ENCODE results near the gene ARF1.

Gene ARF1

GRCh38 chr1:228082214-228082917 is at the start of gene ARF1:
TSS of gene ARF1 (plus strand) at chr1:228082708. CDS start at chr1:228097115, 14,407 bp downstream.
- Histone ChIP-seq H3K4me3 (ENCODE audit: low read depth, low read length) (peak within 1 kb of the TSS; percentile 90), H3K36me3 (ENCODE audit: insufficient read depth, low read length) (no peaks in the 10 kb centered on the region; the same call in 1 of the 2 replicates), H2AFZ (ENCODE audit: low read length, unreplicated experiment) (peak within 1 kb of the TSS; percentile 91), H3K27me3 (ENCODE audit: insufficient read depth, low read length) (no peaks in the 10 kb centered on the region), H3K27ac (ENCODE audit: low read depth, low read length) (peak within 1 kb of the TSS; percentile 89), H3K79me2 (ENCODE audit: control insufficient read depth, insufficient read depth, low read length, unreplicated experiment) (peaks cover 75% of the 10 kb centered on the region), H3K4me1 (ENCODE audit: control insufficient read depth, insufficient read depth, low read length, unreplicated experiment) (peaks cover 28% of the 10 kb centered on the region)

GRCh38 chr1:228033376-228033775 is 49.1 kb upstream of the ARF1 start:
- Histone ChIP-seq H2AFZ (ENCODE audit: low read length, unreplicated experiment) (no peak overlapping the region), H3K27me3 (ENCODE audit: insufficient read depth, low read length) (peaks cover 61% of the 10 kb centered on the region), H3K4me3 (ENCODE audit: low read depth, low read length) (no peak overlapping the region), H3K79me2 (ENCODE audit: control insufficient read depth, insufficient read depth, low read length, unreplicated experiment) (no peaks in the 10 kb centered on the region), H3K27ac (ENCODE audit: low read depth, low read length) (no peak overlapping the region), H3K4me1 (ENCODE audit: control insufficient read depth, insufficient read depth, low read length, unreplicated experiment) (no peaks in the 10 kb centered on the region), H3K36me3 (ENCODE audit: insufficient read depth, low read length) (no peaks in the 10 kb centered on the region)

- H2AFZ ChIP-seq (ENCODE audit: low read length, unreplicated experiment) = no peak overlapping the region
- H3K36me3 ChIP-seq (ENCODE audit: insufficient read depth, low read length) = no peaks in the 10 kb centered on the region
- no peaks in the 10 kb centered on the region for H3K79me2 ChIP-seq (ENCODE audit: control insufficient read depth, insufficient read depth, low read length, unreplicated experiment)
- H3K4me1 ChIP-seq (ENCODE audit: control insufficient read depth, insufficient read depth, low read length, unreplicated experiment) = no peaks in the 10 kb centered on the region
- no peak overlapping the region for H3K27ac ChIP-seq (ENCODE audit: low read depth, low read length)
- H3K4me3 ChIP-seq (ENCODE audit: low read depth, low read length) = no peak overlapping the region
- H3K27me3 ChIP-seq (ENCODE audit: insufficient read depth, low read length) = peaks cover 66% of the 10 kb centered on the region
These were observed 47.3 kb upstream of the ARF1 start for GRCh38 chr1:228034954-228035837.

- Histone ChIP-seq H3K79me2 (ENCODE audit: control insufficient read depth, insufficient read depth, low read length, unreplicated experiment) (no peaks in the 10 kb centered on the region), H3K27me3 (ENCODE audit: insufficient read depth, low read length) (peaks cover 69% of the 10 kb centered on the region), H3K36me3 (ENCODE audit: insufficient read depth, low read length) (no peaks in the 10 kb centered on the region), H3K27ac (ENCODE audit: low read depth, low read length) (no peak overlapping the region), H3K4me1 (ENCODE audit: control insufficient read depth, insufficient read depth, low read length, unreplicated experiment) (no peaks in the 10 kb centered on the region), H3K4me3 (ENCODE audit: low read depth, low read length) (no peak overlapping the region), H2AFZ (ENCODE audit: low read length, unreplicated experiment) (no peak overlapping the region)
These were observed 46.7 kb upstream of the ARF1 start for GRCh38 chr1:228035844-228036243.

- Histone ChIP-seq H3K79me2 (ENCODE audit: control insufficient read depth, insufficient read depth, low read length, unreplicated experiment) (no peaks in the 10 kb centered on the region), H3K27me3 (ENCODE audit: insufficient read depth, low read length) (peaks cover 78% of the 10 kb centered on the region), H3K4me1 (ENCODE audit: control insufficient read depth, insufficient read depth, low read length, unreplicated experiment) (no peaks in the 10 kb centered on the region), H3K27ac (ENCODE audit: low read depth, low read length) (no peak overlapping the region), H2AFZ (ENCODE audit: low read length, unreplicated experiment) (no peak overlapping the region), H3K36me3 (ENCODE audit: insufficient read depth, low read length) (no peaks in the 10 kb centered on the region), H3K4me3 (ENCODE audit: low read depth, low read length) (no peak overlapping the region)
These were observed 45.7 kb upstream of the ARF1 start for GRCh38 chr1:228036701-228037231.

- Histone ChIP-seq H3K4me1 (ENCODE audit: control insufficient read depth, insufficient read depth, low read length, unreplicated experiment) (no peaks in the 10 kb centered on the region), H3K27me3 (ENCODE audit: insufficient read depth, low read length) (peaks cover 84% of the 10 kb centered on the region), H3K4me3 (ENCODE audit: low read depth, low read length) (peak overlapping the region; percentile 54; the same call in 1 of the 2 replicates), H2AFZ (ENCODE audit: low read length, unreplicated experiment) (peak overlapping the region; percentile 25), H3K79me2 (ENCODE audit: control insufficient read depth, insufficient read depth, low read length, unreplicated experiment) (no peaks in the 10 kb centered on the region), H3K27ac (ENCODE audit: low read depth, low read length) (no peak overlapping the region), H3K36me3 (ENCODE audit: insufficient read depth, low read length) (no peaks in the 10 kb centered on the region)
These were observed 44.8 kb upstream of the ARF1 start for GRCh38 chr1:228037401-228038386.

- Histone ChIP-seq H3K4me1 (ENCODE audit: control insufficient read depth, insufficient read depth, low read length, unreplicated experiment) (no peaks in the 10 kb centered on the region), H3K4me3 (ENCODE audit: low read depth, low read length) (no peak overlapping the region), H2AFZ (ENCODE audit: low read length, unreplicated experiment) (no peak overlapping the region), H3K36me3 (ENCODE audit: insufficient read depth, low read length) (no peaks in the 10 kb centered on the region), H3K79me2 (ENCODE audit: control insufficient read depth, insufficient read depth, low read length, unreplicated experiment) (no peaks in the 10 kb centered on the region), H3K27me3 (ENCODE audit: insufficient read depth, low read length) (peaks cover 87% of the 10 kb centered on the region), H3K27ac (ENCODE audit: low read depth, low read length) (no peak overlapping the region)
These were observed 44.0 kb upstream of the ARF1 start for GRCh38 chr1:228038387-228039005.

- Histone ChIP-seq H3K36me3 (ENCODE audit: insufficient read depth, low read length) (no peaks in the 10 kb centered on the region), H3K27me3 (ENCODE audit: insufficient read depth, low read length) (peaks cover 88% of the 10 kb centered on the region), H3K27ac (ENCODE audit: low read depth, low read length) (no peak overlapping the region), H3K4me1 (ENCODE audit: control insufficient read depth, insufficient read depth, low read length, unreplicated experiment) (no peaks in the 10 kb centered on the region), H3K4me3 (ENCODE audit: low read depth, low read length) (no peak overlapping the region), H3K79me2 (ENCODE audit: control insufficient read depth, insufficient read depth, low read length, unreplicated experiment) (no peaks in the 10 kb centered on the region), H2AFZ (ENCODE audit: low read length, unreplicated experiment) (no peak overlapping the region)
These were observed 43.3 kb upstream of the ARF1 start for GRCh38 chr1:228039006-228039903.

- no peaks in the 10 kb centered on the region for H3K79me2 ChIP-seq (ENCODE audit: control insufficient read depth, insufficient read depth, low read length, unreplicated experiment)
- H3K27ac ChIP-seq (ENCODE audit: low read depth, low read length) = no peak overlapping the region
- no peak overlapping the region for H2AFZ ChIP-seq (ENCODE audit: low read length, unreplicated experiment)
- peaks cover 90% of the 10 kb centered on the region for H3K27me3 ChIP-seq (ENCODE audit: insufficient read depth, low read length)
- no peaks in the 10 kb centered on the region for H3K36me3 ChIP-seq (ENCODE audit: insufficient read depth, low read length)
- H3K4me3 ChIP-seq (ENCODE audit: low read depth, low read length) = no peak overlapping the region
- H3K4me1 ChIP-seq (ENCODE audit: control insufficient read depth, insufficient read depth, low read length, unreplicated experiment) = no peaks in the 10 kb centered on the region
These were observed 42.5 kb upstream of the ARF1 start for GRCh38 chr1:228039986-228040385.
